Left lung (tissue), 10 donors: Measurements from ENCODE around the gene MRGPRF. TPM values are rescaled to one million over a fixed set of nuclear protein-coding genes. Genes with fewer than 3 reads are reported as not detected.

ENCODE experiments used
- ATAC-seq: fragments of 200-7000 bp; cut with Tn5 transposase; one replicate; pipeline ENCODE4 v1.9.1; 2020; ENCODE audit warnings: moderate library complexity
- DNase-seq, 4 donors: peaks; one replicate each; pipeline ENCODE4 v3.0.0-alpha.2; 2013 to 2020
- H3K27ac ChIP-seq, 2 donors: fragments of 200-600 bp; sonication (generic) in 1 of 2; one replicate each; pipeline versions ENCODE4 v1.5.0 to v1.8.0; 2020 to 2021
- H3K27me3 ChIP-seq, 2 donors: fragments of 200-600 bp; sonication (generic) in 1 of 2; one replicate each; pipeline versions ENCODE4 v1.5.0 to v1.8.0; 2020 to 2021
- H3K36me3 ChIP-seq, 2 donors: fragments of 200-600 bp; sonication (generic) in 1 of 2; one replicate each; pipeline versions ENCODE4 v1.5.0 to v1.8.0; 2020 to 2021
- H3K4me1 ChIP-seq, 2 donors: fragments of 200-600 bp; one replicate each; pipeline ENCODE4 v1.8.0; 2021
- H3K4me3 ChIP-seq, 2 donors: fragments of 200-600 bp; sonication (generic) in 1 of 2; one replicate each; pipeline versions ENCODE4 v1.5.0 to v1.8.0; 2020 to 2021; ENCODE audit warnings: mild to moderate bottlenecking in 1 of 2
- H3K9me3 ChIP-seq, 2 donors: fragments of 200-600 bp; sonication (generic) in 1 of 2; one replicate each; pipeline versions ENCODE4 v1.5.0 to v1.8.0; 2020 to 2021
- CTCF ChIP-seq, 2 donors: fragments of 200-600 bp; sonication (generic) in 1 of 2; IDR thresholded peaks; one replicate each; pipeline versions ENCODE4 v1.5.0 to v1.8.0; 2021; ENCODE audit warnings: antibody characterized with exemption in 2 of 2
- intact Hi-C, 2 donors: fragments of 100-400 bp; cut with DNase I; formaldehyde crosslinking; loops; one replicate each; pipeline versions ENCODE4 v1.11.2 to v1.14.2; 2022
- polyA plus RNA-seq, 6 donors: library from polyadenylated mRNA; unstranded; fragments of 120-200 nt; gene quantifications; one replicate each; pipeline ENCODE4 v1.2.1, GENCODE V29; 2013; ENCODE audit not compliant: insufficient read length in 6 of 6
- total RNA-seq, 2 donors: library from RNA; stranded (reverse); fragmentation: NEBNext Ultra II Directional; extraction: Animal tissue kit (Norgen Biotek cat#: 25700); gene quantifications; one replicate each; pipeline ENCODE4 v1.2.1, GENCODE V29; 2021
- donor health status: DM: no; HTN: yes; CAD: no.
- donor health status: DM: no; HTN: no; CAD: no.

Gene MRGPRF
- total and polyA plus RNA-seq, 8 donors = 4.2 to 22.6 (median 6.2) TPM

GRCh38 chr11:69044111-69045013, 31.3 kb upstream of the MRGPRF start:
- peak; percentile 62 for ATAC-seq

GRCh38 chr11:69041516-69041915, 28.5 kb upstream of the MRGPRF start:
- H3K9me3 ChIP-seq = no peaks in the 10 kb centered on the region
- no peak overlapping the region for H3K4me3 ChIP-seq
- ATAC-seq = no peak
- H3K36me3 ChIP-seq = no peaks in the 10 kb centered on the region
- TF ChIP-seq CTCF (IDR thresholded peaks at IDR 0.05) = no peak
- no peaks in the 10 kb centered on the region for H3K27me3 ChIP-seq
- H3K27ac ChIP-seq = peak overlapping the region in 1 of 2 donors; percentile 33
- no peak for DNase-seq
- intact Hi-C loops = no loop called here
- peaks cover 0 to 31% of the 10 kb centered on the region in 2 donors for H3K4me1 ChIP-seq

More at GRCh38 chr11:69044111-69045013, 31.3 kb upstream of the MRGPRF start:
- TF ChIP-seq CTCF (IDR thresholded peaks at IDR 0.05) = peak; percentile 39 to 46
- Histone ChIP-seq H3K36me3 (no peaks in the 10 kb centered on the region), H3K27me3 (no peaks in the 10 kb centered on the region), H3K27ac (peak overlapping the region in 1 of 2 donors; percentile 19), H3K4me3 (no peak overlapping the region), H3K4me1 (peaks cover under 1 to 36% of the 10 kb centered on the region in 2 donors), H3K9me3 (no peaks in the 10 kb centered on the region)
- intact Hi-C loops = no loop called here
- DNase-seq = peak; percentile 32 to 84 (median 70)

GRCh38 chr11:69040581-69041260, 27.7 kb upstream of the MRGPRF start:
- ATAC-seq (peak; percentile 15), DNase-seq (no peak)
- Histone ChIP-seq H3K27ac (peak overlapping the region in 1 of 2 donors; percentile 33), H3K36me3 (no peaks in the 10 kb centered on the region), H3K9me3 (no peaks in the 10 kb centered on the region), H3K4me1 (peaks cover 0 to 31% of the 10 kb centered on the region in 2 donors), H3K27me3 (no peaks in the 10 kb centered on the region), H3K4me3 (no peak overlapping the region)
- TF ChIP-seq CTCF (IDR thresholded peaks at IDR 0.05) = no peak
- intact Hi-C loops = no loop called here

- H3K36me3 ChIP-seq = no peaks in the 10 kb centered on the region
- H3K27me3 ChIP-seq = peaks cover 0 to 3% of the 10 kb centered on the region in 2 donors
- H3K27ac ChIP-seq = no peak overlapping the region
- ATAC-seq = no peak
- no peak for DNase-seq
- peaks cover 0 to 29% of the 10 kb centered on the region in 2 donors for H3K4me1 ChIP-seq
- no peak overlapping the region for H3K4me3 ChIP-seq
- intact Hi-C loops = no loop called here
- no peaks in the 10 kb centered on the region for H3K9me3 ChIP-seq
- TF ChIP-seq CTCF (IDR thresholded peaks at IDR 0.05) = no peak
Measured at GRCh38 chr11:69040051-69040450, 27.0 kb upstream of the MRGPRF start.

DNA sequence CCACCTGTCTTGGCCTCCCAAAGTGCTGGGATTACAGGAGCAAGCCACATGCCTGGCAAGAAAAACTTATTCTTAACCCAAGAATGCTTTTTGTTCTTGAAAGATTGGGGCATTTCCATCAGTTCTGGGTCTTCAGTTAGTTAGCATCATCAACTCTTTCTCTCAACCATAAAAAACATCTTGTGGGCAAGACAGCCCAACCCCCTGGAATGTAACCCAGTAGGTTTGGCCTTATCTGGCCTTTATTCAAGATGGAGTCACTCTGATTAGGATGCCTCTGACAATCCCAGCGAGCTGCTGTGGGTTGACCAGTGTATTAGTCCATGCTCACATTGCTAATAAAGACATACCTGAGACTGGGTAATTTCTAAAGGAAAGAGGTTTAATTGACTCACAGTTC, 26.5 kb upstream of the MRGPRF start:
- ATAC-seq (no peak), DNase-seq (no peak)
- H3K27ac ChIP-seq = peak overlapping the region in 1 of 2 donors; percentile 43
- TF ChIP-seq CTCF (IDR thresholded peaks at IDR 0.05) = no peak
- H3K9me3 ChIP-seq = no peaks in the 10 kb centered on the region
- H3K27me3 ChIP-seq = peaks cover 0 to 5% of the 10 kb centered on the region in 2 donors
- H3K36me3 ChIP-seq = no peaks in the 10 kb centered on the region
- peaks cover 0 to 24% of the 10 kb centered on the region in 2 donors for H3K4me1 ChIP-seq
- intact Hi-C loops = no loop called here
- no peak overlapping the region for H3K4me3 ChIP-seq
